Activated CD4-positive, alpha-beta T cell treated with anti-CD3 and anti-CD28 coated beads, Interleukin-2, Interleukin-4, amounts not matched to agents 100 ng/mL and 50 ng/mL, durations not matched to agents 16 hours and 8 hours (primary cell): Measurements from ENCODE around the gene DRG2.

ENCODE experiments used
- DNase-seq: peaks from one replicate; pipeline ENCODE4 v3.0.0-alpha.2; 2020; ENCODE audit warnings: low spot score

The DRG2 gene

DNA sequence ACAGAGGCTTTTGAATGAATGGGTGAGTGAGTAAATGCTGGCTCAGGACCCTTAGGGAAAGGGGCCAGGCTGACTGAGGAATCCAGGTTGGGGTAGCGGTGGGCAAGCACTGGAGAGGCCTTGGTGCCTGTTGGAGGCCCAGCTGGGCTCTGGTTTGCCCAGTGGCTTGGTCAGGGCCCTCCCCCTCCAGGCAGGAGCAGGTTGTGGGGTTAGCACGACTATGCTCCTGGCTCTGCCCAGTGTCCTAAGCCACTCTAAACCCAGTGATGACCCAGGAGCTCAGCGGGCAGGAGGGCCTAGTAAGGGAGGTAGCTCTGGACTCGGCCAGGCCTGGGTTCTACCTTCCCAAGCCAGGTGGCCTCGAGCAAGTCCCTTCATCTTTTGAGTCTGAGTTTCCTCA lies 28.3 kb downstream of the DRG2 start:
- no peak for DNase-seq

DNA sequence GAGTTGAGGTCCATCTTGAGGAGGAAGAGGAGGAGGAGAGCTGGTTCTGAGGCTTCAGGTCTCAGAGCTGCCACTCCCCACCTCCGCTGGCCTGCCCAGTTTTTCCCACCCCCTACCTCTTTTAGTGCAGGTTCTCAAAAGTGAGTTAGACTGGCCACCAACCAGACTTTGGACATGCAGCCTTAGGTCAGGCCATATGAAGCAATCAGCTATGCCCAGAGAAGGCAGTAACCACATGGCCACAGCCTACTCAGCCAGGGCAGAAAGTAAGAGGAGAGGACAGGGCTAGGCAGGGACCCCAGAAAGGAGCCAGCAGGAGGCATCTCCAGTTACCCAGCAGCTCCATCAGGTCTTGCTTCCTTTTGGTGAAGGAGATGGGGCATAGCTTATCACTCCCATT lies 29.8 kb downstream of the DRG2 start:
- no peak for DNase-seq

DNA sequence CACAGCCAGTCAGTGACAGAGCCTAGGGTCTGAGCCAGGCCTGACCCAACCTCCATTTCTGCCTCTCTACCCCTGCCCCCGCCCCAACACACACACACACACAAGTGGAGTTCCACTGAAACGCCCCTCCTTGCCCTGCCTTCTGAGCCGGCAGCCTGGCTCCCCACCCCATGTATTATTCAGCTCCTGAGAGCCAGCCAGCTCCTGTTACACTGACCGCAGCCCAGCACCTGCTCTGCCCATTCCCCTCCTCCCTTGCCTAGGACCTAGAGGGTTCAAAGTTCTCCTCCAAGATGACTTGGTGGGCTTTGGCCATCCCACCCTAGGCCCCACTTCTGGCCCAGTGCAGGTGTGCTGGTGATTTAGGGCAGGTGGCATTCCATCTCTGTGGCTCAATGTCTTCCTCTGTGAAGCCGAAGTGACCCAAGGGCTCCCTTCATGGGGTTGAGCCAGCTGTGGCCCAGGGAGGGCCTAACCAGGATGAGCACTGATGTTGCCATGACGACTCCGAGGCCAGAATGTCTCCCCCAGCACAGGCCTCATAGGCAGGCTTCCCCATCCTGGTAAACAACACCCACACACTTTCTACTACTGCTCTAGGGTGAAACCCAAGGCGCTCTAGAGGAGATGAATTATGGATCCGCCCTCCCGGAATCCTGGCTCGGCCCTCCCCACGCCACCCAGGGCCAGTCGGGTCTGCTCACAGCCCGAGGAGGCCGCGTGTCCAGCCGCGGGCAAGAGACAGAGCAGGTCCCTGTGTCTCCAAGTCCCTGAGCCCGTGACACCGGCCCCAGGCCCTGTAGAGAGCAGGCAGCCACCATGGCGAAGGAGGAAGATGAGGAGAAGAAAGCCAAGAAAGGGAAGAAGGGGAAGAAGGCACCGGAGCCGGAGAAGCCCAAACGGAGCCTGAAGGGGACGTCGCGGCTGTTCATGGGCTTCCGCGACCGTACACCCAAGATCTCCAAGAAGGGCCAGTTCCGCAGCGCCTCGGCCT lies 30.5 kb downstream of the DRG2 start:
- no peak for DNase-seq

DNA sequence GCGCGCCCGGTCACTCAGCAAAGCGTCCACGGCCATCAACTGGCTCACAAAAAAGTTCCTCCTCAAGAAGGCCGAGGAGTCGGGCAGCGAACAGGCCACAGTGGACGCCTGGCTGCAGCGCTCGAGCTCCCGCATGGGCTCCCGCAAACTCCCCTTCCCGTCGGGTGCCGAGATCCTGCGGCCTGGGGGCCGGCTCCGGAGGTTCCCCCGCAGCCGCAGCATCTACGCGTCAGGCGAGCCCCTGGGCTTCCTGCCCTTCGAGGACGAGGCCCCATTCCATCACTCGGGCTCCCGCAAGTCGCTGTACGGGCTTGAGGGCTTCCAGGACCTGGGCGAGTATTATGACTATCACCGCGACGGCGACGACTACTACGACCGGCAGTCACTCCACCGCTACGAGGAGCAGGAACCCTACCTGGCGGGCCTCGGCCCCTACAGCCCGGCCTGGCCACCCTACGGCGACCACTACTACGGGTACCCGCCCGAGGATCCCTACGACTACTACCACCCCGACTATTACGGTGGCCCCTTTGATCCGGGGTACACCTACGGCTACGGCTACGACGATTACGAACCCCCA lies 31.5 kb downstream of the DRG2 start:
- DNase-seq: no peak

DNA sequence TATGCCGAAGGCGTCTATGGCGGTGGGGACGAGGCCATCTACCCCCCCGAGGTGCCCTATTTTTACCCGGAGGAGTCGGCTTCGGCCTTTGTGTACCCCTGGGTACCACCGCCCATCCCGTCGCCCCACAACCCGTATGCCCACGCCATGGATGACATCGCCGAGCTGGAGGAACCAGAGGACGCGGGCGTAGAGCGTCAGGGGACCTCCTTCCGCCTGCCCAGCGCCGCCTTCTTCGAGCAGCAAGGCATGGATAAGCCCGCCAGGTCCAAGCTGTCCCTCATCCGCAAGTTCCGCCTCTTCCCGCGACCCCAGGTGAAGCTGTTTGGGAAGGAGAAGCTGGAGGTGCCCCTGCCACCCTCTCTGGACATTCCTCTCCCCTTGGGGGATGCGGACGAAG lies 32.2 kb downstream of the DRG2 start:
- DNase-seq: no peak

DNA sequence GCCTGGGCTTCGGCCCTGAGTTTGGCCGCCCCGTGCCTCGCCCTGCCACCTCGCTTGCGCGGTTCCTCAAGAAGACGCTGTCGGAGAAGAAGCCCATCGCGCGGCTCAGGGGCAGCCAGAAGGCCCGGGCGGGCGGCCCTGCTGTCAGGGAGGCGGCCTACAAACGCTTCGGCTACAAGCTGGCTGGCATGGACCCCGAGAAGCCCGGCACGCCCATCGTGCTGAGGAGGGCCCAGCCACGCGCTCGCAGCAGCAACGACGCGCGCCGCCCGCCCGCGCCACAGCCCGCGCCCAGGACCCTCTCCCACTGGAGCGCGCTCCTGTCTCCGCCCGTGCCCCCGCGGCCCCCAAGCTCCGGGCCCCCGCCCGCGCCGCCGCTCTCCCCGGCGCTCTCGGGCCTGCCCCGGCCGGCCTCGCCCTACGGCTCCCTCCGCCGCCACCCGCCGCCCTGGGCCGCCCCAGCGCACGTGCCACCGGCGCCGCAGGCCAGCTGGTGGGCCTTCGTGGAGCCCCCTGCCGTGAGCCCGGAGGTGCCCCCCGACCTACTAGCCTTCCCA lies 32.8 kb downstream of the DRG2 start:
- DNase-seq: no peak

DNA sequence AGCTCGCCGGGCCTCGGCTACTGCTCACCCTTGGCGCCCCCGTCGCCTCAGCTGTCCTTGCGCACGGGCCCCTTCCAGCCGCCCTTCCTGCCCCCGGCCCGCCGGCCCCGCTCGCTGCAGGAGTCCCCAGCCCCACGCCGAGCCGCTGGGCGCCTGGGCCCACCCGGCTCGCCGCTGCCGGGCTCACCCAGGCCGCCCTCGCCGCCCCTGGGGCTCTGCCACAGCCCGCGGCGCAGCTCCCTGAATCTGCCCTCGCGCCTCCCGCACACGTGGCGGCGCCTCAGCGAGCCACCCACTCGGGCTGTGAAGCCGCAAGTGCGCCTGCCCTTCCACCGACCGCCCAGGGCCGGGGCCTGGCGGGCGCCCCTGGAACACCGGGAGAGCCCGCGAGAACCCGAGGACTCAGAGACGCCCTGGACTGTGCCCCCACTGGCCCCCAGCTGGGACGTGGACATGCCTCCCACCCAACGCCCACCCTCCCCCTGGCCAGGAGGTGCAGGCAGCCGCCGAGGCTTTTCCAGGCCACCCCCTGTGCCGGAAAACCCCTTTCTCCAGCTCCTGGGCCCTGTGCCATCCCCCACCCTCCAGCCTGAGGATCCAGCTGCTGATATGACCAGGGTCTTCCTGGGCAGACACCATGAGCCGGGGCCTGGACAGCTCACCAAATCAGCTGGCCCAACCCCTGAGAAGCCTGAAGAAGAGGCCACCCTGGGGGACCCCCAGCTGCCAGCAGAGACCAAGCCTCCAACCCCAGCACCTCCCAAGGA lies 33.6 kb downstream of the DRG2 start:
- DNase-seq: no peak

DNA sequence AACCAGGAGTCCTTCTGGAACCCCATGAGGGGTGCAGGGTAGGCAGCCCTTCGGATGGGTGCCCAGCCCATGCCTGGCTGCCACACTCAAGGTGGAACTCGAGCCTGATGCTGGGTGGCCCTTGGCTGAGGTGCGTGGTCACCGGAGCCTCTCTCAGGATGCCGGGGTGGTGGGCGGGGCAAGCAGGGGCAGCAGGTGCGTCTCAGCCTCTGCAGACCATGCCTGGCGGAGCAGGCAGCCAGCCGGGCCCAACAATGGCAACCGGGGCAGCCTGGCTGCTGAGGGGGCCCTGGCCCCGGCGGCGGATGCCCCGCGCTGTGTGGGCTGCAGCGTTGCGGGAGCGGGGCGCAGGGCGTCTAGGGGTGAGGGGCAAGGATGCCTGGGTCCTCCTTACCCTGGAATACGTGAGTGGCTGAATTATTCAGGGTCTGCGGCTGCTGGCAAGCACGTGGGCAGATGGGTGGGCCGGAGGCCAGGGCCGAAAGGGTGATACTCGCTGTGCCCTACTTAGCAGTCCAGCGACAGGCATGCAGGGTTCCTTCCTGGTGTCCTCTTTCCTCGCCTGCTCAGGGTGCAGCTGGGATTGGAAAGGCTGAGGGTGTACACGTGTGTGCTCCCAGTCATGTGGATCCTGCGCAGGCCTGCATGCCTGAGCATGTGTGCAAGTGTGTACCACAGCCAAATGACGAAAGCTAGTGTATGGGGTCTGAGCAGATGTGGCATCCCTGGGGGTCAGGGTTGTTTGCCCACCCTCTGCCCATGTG lies 35.4 kb downstream of the DRG2 start:
- DNase-seq: no peak

DNA sequence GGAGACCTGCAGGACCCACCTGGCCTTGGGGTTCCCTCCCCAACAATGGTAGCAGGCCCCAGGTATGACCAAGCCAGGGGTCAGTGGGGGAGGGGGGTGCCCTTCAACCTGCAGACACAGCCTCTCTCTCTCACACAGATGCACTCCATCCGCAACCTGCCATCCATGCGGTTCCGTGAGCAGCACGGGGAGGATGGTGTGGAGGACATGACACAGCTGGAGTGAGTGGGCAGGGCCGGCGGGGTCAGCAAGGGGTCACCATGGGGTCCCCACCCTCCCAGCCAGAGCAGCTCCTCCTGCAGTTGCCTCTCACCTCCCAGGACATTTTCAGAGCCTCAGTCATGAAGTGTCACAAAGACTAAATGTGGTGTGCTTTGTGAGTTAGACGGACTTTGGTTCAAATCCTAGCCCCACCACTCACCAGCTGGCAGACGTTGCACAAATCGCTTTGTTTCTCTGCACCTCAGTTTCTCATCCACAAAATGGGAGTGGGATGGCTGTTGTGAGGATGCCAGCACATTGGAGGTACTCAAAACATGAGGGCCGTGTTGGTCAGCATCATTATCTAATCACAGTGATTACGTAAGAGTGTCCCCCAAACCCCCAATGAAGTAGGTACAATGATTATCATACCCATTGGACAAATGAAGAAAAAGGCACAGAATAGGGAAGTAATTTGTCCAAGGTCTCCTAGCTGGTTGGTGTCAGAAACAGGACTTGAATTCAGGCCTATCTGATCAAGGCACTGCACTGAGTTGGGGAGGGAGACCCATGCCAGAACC lies 36.8 kb downstream of the DRG2 start:
- DNase-seq: no peak

DNA sequence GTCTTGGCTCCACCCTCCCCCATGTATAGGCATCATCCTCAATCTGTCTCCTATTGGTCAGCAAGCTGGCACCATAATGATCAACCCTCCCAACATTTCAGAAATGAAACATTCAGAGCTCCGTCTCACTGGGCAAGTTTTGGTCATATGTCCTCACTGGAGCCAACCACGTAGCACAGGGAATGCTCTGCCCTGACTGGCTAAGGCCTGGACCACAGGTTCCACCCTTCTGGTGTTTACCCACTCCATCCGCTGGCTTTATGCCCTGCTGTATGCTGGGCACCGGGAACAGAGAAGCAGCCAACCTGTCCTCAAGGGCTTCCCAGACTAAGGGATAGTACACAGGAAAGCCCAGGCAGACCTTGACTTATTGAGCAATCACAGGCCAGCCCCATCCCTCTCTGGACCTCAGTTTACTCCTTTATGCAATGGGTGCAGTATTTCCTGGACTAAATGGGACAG lies 41.3 kb downstream of the DRG2 start:
- DNase-seq: no peak

DNA sequence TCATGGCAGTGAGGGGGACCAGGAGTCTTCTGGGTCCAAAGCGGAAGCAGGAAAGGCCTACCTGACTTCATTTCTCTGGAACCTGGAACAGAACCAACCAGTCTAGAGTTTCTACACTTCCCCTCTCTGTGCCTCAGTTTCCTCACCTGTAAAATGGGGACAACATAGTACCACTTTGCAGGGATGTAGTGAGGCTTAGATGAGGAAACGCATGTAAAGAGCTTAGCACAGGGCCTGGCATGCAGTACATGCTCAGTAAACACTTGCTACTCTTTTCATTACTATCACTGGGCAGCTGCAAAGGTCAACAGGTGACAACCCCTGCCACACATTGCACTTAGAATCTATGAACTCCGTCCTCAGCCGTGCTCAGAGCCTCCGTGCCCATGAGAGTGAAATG lies 45.0 kb downstream of the DRG2 start:
- DNase-seq: no peak

DNA sequence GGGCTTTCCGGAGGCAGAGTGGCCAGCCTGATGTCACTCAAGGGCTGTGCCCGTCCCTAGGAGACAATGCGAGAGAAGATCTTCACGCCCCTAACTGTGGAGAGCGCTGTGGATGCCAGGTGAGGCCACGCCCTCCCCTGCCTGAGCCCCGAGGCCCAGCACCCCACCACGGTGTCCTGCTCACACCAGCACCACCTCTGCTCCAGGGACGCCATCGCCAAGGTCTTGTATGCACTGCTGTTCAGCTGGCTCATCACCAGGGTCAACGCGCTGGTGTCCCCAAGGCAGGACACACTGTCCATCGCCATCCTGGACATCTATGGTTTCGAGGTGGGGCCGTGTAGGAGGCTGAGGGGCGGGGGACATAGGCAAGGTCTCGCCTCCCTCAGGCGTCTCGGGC lies 48.6 kb downstream of the DRG2 start:
- DNase-seq: no peak

DNA sequence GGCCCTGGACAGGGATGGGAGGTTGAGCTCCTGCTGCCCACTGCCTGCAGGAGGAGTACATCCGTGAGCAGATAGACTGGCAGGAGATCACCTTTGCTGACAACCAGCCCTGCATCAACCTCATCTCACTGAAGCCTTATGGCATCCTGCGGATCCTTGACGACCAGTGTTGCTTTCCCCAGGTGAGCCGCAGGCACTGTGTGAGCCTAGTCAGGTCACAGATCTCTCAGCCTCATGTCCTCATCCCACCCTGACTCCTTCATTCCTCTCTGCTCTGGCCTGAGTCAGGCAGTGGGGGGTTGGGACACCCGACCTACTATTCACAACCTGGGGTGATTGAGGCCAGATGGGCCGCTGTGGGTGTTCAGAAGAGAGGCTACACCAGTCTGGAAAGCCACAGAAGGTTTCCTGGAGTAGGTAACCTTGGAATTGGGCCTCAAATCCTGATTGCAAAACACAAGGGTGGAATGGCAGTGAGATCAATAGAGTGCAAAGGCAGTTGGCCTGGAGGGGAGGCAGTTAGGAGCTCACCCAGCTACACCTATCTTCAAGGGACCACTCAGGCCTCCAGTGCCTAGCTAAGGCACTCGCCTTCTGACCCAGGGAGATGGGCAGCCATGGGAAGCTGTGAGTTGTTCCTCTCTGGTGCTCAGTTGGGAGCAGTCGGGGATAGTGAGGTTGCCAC lies 50.5 kb downstream of the DRG2 start:
- DNase-seq: no peak

DNA sequence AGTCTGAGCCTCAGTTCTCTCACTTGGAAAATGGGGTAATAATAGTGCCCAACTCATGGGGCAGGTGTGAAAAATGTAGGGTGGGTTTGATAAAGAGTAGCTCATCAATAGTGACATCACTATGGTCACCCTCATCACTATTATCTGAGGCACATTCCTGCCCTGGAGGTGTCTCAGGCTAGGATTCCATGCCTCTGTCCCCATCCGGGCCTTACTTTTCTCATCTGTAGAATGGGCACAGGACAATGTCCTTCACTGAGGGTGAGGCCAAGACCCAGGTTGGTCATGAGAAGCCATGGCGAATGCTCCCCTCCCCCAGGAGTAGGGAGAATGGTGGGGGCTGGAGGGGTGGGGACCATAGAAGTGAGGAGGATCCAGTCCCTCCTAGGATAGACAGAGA lies 51.3 kb downstream of the DRG2 start:
- no peak for DNase-seq

DNA sequence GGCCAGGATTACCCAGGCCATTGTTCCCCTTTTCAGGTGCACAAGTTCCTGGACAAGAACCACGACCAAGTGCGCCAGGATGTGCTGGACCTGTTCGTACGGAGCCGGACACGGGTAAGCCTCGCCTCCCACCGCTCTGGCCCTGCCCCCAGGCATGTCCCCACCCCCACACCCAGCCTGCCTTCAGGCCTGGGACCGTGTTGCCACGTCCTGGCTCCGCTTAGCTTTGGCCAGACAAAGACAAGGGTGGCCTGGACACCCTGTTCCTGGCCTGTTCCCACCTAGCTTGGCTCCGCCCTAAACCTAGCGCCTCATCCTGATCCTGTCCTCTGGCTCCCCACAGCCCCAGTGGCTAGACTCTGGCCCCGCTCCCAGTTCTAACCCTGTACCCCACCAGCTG lies 51.8 kb downstream of the DRG2 start:
- no peak for DNase-seq

DNA sequence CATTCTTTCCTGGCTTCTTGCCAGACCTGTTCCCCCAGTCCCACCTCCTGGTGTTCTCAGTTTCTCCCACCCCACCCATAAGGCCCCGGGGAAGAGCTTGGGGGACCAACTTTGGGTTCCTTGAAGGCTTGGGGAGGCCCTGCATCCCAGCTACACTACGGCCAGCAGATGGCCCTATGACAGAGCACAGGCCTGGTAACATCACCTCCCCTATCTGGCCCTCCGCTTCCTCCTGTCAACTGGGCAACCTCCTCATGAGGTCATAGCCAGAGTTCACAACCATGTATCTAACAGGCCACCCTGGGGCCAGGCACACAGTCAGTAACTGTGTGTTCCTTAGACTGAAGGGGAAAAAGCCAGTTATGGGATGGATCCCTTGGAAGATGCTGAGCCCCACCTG lies 52.2 kb downstream of the DRG2 start:
- no peak for DNase-seq

DNA sequence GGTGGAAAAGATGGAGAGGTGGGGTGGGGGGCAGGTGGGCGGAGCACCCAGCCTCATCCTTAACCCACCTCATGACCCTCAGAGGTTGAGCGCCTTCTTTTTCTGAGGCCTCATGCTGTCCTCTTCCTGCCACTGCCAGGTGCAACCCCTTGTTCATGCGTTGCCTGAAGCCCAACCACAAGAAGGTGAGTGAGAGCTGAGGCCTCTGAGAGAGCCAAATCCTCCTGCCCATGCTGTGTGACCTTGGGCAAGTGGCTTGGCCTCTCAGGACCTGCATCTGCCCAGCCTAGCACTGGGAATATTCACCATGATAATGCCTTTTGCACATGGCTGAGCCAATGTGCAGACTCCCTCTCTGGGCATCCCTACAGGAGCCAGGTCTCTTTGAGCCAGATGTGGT lies 52.9 kb downstream of the DRG2 start:
- no peak for DNase-seq

DNA sequence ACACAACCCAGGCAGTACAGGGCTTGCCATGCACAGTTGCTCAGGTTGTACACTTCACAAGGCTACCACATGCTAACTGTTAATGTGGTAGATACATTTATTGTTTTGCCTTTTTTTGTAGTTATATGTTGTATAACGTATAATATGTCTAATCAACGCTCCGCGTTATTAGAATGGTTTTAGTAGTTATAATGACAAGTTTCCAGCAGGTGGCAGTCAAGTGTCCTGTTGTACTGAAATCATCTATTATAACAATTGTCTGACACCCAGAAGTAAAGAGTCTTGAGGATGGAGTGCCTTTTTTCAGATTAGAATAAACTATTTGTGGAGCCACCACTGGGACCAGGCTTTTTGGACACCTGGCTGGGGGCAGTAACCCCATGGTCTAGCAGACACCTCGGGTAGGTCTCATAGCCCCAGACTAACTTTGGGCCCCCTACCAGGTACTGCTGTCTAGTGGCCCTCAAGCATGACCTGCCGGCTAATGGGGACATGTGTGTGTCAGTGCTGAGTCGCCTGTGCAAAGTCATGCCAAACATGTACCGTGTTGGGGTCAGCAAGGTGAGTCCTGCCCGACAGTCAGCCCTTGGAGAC lies 53.6 kb downstream of the DRG2 start:
- DNase-seq: peak; percentile 67

DNA sequence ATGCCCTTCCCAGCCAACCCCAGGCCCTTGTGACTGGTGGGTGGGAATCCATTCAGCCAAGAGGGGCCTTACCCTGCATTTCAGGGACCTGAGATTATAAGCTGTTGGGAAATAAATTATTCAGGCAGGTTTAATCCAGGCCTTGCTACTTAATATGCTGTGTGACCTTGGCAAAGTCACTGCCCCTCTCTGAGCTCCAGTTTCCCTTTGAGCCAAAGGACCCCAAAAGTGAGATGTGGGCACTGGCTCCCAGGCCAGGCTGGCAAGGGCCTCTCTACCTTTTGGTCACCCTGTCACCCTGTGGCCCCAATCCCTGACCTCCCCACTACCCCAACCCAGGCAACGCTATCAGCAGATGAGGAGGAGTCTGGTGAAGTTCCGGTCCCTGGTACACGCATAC lies 54.7 kb downstream of the DRG2 start:
- no peak for DNase-seq
